HG03108 (cell line): ENCODE data around the gene PKN3.
"Not testable (repeated sequence)": the region's sequence is repeated elsewhere in the genome, so short reads cannot be mapped to it uniquely, and the experiment has no call there.

Experiments used
- ATAC-seq: cut with Tn5 transposase; IDR thresholded peaks from one replicate; pipeline ENCODE4 v1.9.1; 2021; ENCODE audit warnings: moderate library complexity; ENCODE audit not compliant: unreplicated experiment

Gene PKN3

DNA sequence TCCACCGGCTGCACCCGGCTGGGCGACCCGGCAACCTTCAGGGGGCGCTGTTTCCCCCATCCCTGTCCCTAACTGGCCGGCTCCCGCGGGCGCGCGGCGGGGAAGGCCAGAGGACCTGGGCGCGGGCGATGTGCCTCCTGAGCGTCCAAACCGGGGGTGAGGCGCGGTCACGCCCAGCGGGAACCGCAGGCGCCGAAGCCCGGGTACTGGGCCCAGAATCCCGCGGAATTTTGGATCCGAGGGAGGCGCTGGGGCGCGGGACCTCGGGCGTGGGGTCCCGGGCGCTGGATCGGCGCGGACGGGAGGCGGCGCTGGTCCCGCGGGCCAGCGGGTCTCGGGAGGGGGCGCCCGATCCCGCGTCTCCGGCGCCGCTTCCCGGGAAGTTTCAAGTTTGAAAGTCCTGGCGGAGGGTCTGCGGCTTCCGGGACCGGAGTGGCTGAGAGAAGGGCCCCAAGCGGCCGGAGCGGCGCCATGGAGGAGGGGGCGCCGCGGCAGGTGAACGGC, at the start of gene PKN3:
PKN3 (plus strand) TSS at position 59 of the 504 bp plus-strand sequence; CDS start at position 472, 413 bp downstream.
- peak; percentile 68 for ATAC-seq

DNA sequence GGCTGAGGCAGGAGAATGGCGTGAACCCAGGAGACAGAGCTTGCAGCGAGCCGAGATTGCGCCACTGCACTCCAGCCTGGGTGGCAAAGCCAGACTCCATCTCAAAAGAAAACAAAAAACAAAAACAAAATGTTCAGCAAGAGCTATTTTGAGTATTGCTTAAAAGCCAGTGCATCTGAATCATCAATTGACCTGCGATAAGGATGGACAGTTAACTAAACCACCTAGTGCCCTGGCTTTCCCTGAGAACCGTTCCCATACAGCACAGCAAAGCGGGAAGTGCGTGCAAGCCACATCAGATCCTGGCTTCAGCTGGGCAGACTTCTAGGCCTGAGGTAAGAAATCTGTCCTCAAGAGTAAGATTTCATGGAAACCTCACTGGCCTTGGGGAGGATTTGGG, 48.4 kb upstream of the PKN3 start:
- no peak for ATAC-seq

DNA sequence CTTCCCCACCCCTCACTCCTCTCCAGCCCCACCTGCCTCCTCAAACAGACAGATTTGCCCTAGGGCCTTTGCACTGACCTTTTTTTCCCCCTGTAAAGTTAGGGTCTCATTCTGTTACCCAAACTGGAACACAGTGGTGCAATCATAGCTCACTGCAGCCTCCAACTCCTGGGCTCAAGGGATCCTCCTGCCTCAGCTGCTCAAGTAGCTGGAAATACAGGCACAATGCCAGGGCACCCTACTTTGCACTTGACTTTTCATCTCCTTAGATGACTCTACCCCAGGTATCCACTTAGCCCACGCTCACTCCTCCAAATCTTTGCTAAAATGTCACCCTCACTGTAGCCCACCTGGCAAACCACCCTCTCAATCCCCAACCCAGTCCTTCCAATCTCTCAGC, 47.8 kb upstream of the PKN3 start:
- ATAC-seq = no peak

DNA sequence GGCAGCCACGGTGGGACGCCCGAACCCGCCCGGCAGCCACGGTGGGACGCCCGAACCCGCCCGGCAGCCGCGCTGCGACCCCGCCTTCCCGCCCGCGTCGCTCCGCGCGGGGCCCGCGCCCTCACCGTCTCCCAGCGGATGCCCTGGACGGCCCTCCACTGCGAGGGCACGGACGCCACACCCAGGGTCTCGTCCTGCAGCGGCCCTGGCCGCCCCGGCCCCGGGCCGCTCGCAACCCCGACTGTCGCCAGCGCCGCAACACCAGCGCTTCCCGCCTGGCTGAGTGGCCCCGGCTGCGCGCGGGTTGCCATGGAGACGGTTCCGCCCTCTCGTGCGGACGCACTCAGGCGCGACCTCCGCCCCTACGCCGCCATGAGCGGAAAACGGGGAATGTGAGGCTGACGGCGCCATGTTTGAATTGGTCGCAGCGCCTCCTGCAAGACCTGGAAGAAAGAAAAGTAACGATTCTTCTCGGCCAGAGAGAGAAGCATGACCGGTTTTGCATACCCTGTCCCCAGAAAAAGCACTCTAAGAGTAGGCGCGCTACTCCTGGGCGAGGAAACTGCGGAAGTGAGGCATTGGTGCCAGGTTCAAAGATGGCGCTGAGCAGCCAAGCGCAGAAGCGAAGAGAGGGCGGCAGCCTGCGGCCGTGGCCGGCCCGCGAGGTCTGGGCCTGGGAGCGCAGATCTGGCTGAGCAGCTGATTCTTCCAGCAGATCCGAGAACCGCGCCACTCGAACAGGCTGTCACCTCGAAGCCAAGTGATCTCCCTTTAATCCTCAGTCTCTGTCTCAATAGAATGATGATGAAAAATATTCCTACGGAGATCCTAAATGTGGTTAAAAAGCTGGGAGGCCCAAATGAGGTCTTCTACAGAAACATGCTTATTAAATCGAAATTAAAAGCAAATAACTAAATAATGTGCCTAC, 45.6 kb upstream of the PKN3 start, which contains the start of gene DYNC2I2:
DYNC2I2 (minus strand) TSS at position 432 of the 928 bp plus-strand sequence; CDS start at position 311, 121 bp downstream.
- ATAC-seq = peak; percentile 64

DNA sequence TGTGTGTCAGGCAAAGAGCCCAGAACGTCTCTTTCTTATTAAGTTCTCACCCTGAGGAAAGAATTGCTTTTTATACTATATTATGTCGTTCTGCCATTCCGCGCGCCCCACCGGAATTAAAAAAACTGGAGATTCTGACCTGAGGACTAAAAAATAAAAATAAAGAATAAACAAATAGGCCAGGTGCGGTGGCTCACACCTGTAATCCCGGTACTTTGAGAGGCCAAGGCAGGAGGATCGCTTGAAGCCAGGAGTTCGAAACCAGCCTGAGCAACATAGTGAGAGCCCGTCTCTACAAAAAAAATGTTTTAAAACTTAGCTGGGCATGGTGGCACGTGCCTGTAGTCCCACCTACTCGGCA, 45.0 kb upstream of the PKN3 start:
- ATAC-seq = no peak

DNA sequence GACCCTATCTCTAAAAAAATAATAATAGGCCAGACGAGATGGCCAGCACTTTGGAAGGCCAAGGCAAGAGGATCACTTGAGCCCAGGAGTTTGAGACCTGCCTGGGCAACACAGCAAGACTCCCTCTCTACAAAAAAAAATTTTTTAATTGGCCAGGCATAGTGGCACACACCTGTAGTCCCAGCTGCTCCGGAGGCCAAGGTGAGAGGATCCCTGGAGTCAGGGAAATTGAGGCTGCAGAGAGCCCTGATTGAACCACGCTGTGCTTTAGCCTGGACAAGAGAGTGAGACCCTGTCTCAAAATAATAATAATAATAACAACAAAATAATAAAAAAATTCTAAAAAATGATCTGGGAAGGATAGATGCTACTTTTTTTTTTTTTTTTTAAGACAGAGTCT, 44.5 kb upstream of the PKN3 start:
- ATAC-seq = no peak

DNA sequence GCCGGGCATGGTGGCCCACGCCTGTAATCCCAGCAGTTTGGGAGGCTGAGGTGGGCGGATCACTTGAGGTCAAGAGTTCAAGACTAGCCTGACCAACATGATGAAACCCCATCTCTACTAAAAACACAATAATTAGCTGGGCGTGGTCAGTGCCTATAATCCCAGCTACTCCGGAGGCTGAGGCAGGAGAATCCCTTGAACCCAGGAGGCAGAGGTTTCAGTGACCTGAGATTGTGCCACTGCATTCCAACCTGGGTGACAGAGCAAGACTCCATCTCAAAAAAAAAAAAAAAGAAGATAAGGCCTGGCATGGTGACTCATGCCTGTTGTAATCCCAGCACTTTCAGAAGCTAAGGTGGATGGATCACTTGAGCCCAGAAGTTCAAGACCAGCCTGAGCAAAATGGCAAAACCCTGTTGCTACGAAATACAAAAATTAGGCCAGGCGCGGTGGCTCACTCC, 35.8 kb upstream of the PKN3 start:
- not testable (repeated sequence) for ATAC-seq

DNA sequence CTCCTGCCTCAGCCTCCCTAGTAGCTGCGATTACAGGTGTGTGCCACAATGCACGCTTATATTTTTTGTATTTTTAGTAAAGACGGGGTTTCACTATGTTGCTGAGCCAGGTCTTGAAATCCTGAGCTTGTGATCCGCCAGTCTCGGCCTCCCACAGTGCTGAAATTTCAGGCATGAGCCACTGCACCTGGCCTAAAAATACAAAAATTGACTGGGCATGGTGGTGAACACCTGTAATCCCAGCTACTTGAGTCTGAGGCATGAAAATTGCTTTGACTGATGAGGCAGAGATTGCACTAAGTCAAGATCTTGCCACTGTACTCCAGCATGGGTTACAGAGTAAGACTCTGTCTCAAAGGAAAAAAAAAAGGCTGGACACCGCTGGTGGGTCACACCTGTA, 32.5 kb upstream of the PKN3 start:
- no peak for ATAC-seq

DNA sequence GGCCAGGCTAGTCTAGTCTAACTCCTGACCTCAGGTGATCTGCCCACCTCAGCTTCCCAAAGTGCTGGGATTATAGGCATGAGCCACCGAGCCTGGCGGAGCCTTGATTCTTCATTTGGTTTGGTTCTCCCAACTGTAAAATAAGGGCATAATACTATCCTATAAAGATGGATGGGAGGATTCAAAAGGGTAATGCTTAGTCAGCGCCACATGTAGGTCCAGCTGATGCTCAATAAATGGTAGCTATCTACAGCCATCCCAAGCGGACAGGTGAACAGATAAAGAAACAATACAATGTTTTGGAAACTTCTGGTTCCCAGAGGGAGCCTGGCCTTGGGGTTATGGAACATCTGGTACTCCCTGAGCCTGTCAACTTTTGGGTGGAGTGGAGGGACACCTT, 26.9 kb upstream of the PKN3 start:
- no peak for ATAC-seq

DNA sequence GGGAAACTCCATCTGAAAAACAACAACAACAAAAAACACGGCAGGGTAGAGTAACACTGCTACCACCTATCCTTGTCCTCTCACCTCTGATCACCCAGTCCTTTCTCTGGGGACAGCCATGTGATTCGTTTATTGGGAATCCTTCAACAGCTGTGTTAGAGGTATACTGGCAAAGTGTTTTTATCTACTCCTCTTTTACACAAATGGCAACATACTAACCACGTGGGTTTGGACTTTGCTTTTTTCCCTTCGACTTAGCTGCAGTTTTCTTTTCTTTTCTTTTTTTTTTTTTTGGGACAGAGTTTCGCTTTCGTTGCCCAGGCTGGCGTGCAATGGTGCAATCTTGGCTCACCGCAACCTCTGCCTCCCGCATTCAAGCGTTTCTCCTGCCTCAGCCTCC, 24.5 kb upstream of the PKN3 start:
- no peak for ATAC-seq

DNA sequence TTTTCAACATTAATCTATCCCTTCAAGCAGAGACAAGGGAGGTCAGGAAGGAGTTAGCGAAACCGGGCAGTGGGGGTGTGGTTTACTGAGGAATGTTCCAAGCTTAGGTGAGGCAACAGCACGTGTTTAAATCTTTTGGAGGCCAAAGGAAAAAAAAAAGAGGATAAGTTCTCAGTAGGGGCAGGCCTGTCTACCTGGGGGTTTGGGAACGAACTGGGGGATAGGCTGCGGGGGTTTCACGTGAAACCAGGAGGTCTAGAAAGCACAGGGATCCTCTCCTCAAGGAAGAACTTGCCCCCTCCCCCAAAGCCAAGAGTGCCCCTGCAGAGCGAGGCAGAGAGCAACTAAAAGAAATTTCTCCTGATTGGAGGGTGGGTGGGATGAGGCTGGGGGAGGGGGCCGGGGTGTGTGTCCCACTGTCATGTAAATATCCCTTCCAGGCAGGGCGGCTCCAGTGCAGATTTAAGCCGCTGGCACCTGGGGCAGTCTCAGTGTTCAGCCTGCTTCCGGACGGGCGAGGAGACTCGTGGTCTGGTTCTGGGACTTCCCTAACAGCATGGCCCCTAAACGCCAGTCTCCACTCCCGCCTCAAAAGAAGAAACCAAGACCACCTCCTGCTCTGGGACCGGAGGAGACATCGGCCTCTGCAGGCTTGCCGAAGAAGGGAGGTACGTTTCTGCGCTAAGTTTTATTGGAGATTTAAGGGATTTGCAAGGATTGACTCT, 18.8 kb upstream of the PKN3 start:
- peak; percentile 34 for ATAC-seq

DNA sequence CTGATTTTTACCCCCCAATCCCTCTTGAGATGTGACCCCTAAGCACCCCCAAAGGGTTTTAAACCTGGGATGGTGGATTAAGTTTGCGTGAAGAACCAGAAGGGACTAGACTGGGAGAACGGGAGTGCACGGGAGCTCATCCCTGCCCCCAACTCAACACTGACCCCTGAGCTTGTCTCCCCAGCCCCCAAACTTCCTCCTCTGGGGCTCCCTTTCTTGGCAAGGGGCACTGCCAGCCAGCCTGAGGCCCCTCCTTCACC, 18.3 kb upstream of the PKN3 start:
- ATAC-seq = no peak

DNA sequence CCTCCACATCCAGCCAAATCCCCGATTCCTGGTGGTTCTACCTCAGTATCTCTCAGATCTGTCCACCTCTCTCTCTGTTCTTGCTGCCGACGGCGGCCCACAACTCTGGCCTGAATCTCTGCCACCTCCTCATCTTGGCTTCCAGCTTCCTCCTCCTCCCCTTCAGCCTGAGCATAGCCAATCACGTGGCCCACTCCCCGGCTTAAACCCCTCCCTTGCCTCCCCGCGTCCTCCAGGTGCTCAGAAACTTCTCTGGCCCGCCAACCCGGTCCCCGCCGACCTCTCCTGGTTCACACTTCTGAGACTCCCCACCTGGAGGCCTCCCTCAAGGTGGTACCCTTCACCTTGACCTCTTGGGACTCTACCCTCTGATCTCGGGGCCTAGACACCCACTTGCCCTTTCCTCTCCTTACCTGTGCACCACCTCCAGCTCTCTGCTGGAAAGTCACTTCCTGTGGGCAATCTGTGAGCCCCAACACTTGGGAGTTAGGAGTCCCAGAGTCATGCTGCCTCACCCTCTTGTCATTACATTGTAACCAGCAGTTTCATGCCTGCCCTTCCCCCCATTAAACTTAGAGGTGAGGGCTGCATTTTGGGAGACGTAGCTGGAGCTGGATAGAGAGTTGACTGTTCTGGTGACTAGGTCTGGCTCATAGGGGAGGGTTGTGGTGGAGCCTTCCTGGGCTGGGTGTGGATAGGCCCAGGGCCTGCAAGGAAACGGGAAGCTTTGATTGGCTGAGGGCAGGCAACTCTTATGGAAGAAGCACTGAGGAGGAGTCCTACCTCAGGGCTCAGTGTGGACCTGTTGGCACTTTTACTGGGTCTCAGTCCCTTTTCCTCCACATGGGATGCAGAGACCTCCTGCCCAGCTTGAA, 17.7 kb upstream of the PKN3 start:
- peak; percentile 27 for ATAC-seq

DNA sequence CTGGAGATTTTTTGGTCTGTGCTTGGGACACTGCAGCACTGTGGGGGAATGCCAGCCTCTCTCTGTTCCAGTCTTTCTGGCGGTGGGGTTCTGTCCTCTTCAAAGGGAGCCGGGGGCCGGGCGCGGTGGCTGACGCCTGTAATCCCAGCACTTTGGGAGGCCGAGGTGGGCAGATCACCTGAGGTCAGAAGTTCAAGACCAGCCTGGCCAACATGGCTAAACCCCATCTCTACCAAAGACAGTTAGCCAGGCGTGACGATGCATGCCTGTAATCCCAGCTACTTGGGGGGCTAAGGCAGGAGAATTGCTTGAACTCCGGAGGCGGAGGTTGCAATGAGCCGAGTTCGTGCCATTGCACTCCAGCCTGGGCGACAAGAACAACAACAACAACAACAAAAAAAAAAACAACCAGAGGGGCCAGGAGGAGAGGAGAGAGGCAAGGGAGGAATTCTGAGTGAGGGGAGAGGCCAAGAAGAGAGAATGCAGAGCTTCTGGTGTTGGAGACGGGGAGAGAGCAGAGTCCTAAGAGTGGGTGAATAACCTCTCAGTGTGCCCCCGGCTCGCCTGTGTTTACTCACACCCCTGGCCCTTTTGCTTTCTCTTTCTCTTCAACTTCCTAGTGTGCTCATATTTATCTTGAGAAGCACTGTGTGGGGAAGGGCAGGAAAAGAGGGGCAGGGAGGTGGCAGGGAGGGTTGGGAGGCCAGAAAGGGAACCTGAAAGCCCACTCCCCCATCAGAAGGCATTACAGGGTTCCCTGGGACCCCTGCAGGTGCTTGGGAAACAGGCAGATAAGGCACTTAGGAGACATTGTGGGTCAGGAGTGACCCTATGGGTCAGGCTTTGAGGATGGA, 16.4 kb upstream of the PKN3 start:
- no peak for ATAC-seq

DNA sequence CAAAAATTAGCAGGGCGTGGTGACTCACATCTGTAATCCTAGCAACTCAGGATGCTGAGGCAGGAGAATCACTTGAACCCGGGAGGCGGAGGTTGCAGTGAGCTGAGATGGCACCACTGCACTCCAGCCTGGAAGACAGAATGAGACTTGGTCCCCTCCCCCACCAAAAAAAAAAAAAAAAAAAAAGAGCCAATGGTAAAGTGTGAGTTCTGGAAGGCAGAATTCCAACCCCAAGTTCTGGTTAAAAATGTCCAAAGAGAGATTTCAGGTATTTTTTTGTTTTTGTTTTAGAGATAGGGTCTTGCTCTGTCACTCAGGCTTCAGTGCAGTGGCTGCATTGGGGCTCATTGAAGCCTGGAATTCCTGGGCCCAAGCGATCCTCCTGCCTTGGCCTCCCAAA, 14.8 kb upstream of the PKN3 start:
- no peak for ATAC-seq

DNA sequence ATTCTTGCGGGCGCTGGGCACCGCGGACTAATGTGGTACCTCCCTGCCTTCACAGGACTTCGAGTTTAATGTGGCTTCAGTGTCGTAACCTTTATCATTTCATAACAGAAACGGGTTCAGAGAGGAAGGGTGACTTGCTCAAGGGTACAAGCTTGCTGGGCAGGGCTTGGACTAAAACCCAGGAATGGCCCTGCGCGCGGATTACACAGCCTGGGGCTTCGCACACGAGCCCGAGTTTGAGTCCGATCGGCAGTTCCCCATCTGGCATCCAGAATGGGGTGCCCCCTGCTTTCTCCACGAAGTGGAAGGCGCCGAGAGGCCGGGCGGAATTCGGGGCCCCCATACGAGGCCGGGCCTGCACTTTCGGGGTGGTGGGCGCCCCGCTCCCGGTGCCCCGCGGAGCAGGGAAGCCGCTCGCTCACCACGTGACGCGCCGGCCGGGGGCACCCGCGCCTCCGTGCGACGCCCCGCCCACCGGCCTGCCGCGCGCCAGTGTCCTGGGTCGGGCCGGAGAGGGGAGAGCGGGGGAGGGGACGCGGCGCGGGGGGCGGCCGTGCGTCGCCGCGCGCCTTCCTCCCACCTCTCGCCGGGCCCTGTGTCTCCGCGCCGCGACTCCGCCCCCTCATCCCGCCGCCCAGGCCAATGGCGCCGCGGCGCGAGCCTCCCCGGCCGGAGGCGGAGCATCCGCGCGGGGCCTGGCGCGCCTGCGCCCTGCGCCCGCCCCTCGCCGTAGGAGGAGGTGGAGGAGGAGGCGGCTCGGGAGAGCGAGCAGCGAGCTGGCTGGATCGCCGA, 13.6 kb upstream of the PKN3 start, which contains the start of gene SET:
SET (plus strand) TSS at position 722 of the 792 bp plus-strand sequence. CDS start 361 bp downstream, outside the sequence.
- ATAC-seq = peak; percentile 58

DNA sequence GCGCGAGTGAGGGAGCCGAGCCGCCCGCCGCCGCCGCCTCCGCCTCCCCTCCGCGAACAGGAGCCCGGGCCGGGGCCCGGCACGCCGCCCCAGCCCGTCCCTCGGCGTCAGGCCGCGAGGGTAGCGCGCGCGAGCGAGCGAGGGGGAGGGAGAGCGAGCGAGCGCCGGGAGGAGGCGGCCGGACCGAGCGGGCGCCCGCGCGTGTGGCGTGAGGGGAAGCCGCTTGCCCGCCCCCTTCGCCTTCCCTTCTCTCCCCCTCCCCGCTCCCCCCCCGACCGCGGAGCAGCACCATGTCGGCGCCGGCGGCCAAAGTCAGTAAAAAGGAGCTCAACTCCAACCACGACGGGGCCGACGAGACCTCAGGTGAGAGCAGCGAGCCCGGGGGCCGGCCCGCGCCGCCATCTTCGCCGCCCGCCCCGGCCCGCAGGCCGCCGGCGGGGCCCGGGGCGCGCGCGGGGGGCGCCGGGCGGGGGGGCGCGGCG, 13.0 kb upstream of the PKN3 start:
- peak; percentile 1 for ATAC-seq

DNA sequence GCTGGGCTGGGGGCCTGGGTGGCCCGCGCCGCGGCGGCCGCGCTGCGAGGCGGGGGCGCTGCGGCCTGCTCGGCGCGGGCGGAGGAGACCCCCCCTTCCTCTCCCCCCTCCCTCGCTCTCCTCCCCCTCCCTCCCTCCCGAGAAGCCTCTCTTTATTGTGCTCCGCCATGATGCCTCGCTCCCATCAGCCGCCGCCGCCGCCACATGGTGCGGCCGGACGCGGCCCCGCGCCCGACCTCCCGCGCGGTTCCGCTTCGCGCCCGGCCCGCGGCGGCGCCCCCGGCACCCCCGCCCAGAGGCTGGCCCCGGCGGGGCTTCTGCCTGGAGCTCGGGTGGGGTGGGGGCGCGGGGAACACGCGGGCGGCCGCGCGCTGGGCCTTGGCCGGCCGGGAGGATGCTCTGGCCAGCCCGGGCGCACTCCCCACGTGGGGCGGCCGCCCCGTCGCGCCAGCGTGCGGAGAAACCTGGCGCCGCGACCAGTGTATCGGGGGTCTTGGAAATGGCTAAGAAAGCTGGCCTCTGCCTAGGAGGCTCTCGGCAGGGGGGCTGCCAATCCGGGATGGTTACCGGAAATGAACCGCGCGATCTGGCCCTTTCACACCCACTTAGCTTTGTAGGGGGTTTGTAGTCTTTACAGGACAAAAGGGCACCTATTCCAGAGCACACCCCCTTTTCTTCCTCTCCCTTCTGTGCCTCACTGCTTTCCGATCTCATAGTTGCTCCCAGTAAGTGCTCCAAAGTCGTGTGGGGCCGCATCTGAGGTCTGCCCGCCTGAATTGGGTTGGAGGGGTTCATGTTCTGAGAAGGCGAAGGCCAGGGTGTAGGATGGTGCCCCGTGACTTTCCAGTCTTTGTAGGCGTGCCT, 12.3 kb upstream of the PKN3 start:
- ATAC-seq = no peak
